GM19395 (cell line): ENCODE results near the gene RABGAP1L.
"Not testable (repeated sequence)": the region's sequence is repeated elsewhere in the genome, so short reads cannot be mapped to it uniquely, and the experiment has no call there.

Source experiments
- ATAC-seq: cut with Tn5 transposase; IDR thresholded peaks from one replicate; pipeline ENCODE4 v1.9.1; 2021; ENCODE audit warnings: mild to moderate bottlenecking, moderate library complexity; ENCODE audit not compliant: unreplicated experiment

The RABGAP1L gene

GRCh38 chr1:174358786-174359453, 199.6 kb downstream of the RABGAP1L start:
- ATAC-seq: no peak

DNA sequence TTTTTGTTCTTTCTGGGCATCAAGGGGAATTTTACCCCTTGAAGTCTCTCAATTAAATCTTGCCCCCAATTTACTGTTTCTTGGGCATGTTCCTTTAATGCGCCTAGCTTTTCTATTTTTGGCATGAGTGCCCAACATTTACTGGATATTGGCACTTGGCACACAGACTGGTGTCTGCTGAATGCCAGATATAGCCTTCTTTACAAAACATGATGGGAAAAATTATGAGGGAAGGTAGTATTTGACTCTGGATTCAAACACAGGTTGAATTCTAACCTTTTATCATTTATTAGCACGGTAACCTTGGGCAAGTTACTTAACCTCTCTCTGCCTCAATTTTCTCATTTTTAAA, 200.1 kb downstream of the RABGAP1L start:
- ATAC-seq: no peak

- ATAC-seq: no peak
Measured at GRCh38 chr1:174364996-174365736, 205.8 kb downstream of the RABGAP1L start.

DNA sequence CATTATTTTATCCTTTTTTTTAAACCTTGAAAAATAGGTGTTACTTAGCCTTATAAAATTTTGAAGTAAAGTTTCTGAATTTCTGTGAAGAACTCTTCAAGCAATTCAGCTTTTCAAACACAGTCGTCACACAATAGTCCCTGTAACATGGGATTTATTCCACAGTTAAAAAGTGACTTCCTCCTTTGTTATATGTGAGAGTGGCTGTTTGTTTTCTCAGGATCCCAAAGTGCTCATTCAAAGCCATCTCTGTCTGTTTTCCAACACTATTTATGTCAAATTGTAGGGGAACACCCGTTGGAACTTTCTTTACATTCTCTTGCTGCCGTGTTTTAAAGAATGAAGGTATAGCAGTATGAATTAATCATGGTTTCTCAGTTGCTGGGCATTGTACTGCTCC, 207.6 kb downstream of the RABGAP1L start:
- no peak for ATAC-seq

GRCh38 chr1:174367892-174368291, 208.6 kb downstream of the RABGAP1L start:
- ATAC-seq: no peak

- ATAC-seq: no peak
Measured at GRCh38 chr1:174376030-174376429, 216.7 kb downstream of the RABGAP1L start.

DNA sequence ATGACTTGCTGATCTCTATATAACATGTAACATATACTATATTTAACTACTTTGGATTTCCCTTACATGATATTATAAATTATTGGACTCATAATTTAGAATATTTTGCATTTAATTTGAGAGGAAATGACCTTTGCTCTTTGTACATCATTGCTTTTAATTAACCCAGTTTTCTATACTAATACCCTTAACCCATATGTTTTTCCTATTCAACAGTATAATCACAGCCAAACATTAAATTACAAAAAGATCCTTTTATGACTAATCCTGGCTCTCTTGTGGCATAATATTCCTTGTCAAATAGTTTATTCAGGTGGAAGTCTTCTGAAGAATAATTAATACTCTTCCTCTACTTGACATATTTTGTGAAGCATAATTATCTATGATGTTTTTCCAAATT, 232.4 kb downstream of the RABGAP1L start:
- ATAC-seq: no peak

- ATAC-seq: no peak
Measured at GRCh38 chr1:174393885-174394284, 234.6 kb downstream of the RABGAP1L start.

- no peak for ATAC-seq
Measured at GRCh38 chr1:174397261-174397660, 237.9 kb downstream of the RABGAP1L start.

DNA sequence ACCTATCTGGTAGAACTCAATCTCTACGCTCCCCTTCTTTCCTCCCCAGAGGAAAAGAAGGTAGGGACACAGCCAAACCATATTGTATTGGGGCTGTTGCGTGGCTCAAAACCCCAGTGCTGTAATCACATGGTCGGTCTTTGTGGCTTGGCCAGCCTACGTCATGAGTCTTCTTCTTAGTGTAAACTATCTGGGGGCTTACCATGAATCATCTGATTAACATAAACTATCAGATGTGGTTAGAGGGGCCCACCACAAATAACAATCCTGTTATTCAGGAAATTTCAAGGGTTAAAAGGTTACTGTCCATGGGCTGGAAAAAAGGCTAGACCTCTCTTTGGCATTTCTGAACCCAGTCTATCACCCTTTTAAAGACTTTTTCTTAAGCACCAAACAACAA, 238.9 kb downstream of the RABGAP1L start:
- ATAC-seq: no peak

GRCh38 chr1:174399211-174399610, 239.9 kb downstream of the RABGAP1L start:
- no peak for ATAC-seq

GRCh38 chr1:174401075-174401474, 241.8 kb downstream of the RABGAP1L start:
- no peak for ATAC-seq

- no peak for ATAC-seq
Measured at GRCh38 chr1:174405219-174405618, 245.9 kb downstream of the RABGAP1L start.

- no peak for ATAC-seq
Measured at GRCh38 chr1:174406421-174406820, 247.1 kb downstream of the RABGAP1L start.

- ATAC-seq: no peak
Measured at GRCh38 chr1:174407665-174408064, 248.3 kb downstream of the RABGAP1L start.

DNA sequence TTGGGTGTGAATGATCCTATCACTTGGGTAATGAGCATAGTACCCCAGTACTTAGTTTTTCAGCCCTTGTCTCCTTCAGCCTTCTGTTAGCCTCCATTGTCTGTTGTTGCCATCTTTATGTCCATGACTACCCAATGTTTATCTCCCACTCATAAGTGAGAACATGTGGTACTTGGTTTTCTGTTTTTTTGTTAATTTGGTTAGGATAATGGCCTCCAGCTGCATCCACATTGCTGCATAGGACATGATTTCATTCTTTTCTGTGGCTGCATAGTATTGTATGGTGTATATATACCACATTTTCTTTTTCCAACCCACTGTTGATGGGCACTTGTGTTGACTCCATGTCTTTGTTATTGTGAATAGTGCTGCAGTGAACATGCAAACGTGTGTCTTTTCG, 248.8 kb downstream of the RABGAP1L start:
- ATAC-seq: no peak

DNA sequence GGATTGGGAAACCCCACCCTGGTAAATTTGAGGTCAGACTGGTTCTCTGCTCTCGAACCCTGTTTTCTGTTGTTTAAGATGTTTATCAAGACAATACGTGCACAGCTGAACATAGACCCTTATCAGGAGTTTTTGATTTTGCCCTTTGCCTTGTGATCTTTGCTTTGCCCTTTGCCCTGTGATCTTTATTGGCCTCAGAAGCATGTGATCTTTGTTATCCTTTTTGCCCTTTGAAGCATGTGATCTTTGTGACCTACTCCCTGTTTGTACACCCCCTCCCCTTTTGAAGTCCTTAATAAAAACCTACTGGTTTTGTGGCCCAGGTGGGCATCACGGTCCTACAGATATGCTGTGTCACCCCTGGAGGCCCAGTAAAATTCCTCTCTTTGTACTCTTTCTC, 250.5 kb downstream of the RABGAP1L start:
- ATAC-seq: not testable (repeated sequence)

GRCh38 chr1:174413632-174414031, 254.3 kb downstream of the RABGAP1L start:
- no peak for ATAC-seq

- ATAC-seq: no peak
Measured at GRCh38 chr1:174414203-174414602, 254.9 kb downstream of the RABGAP1L start.

- ATAC-seq: no peak
Measured at GRCh38 chr1:174415506-174415905, 256.2 kb downstream of the RABGAP1L start.

DNA sequence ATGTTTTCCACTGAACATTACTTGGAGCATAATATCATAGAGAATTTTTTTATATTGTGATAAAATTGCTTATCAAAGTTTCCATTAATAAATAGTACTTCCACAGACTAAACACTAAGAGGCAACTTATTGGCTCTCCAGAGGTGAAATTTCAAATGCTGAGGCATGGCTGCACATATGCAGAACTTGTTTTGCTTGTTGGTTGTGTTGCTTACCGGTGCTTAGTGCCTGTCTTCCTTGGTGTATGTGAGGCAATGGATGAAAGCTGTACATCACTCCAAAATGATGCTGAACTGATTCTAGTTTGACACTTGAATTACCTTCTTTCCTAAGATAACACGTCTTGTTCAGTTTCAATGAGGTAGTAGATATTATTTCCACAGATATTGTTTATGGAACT, 258.6 kb downstream of the RABGAP1L start:
- ATAC-seq: no peak

DNA sequence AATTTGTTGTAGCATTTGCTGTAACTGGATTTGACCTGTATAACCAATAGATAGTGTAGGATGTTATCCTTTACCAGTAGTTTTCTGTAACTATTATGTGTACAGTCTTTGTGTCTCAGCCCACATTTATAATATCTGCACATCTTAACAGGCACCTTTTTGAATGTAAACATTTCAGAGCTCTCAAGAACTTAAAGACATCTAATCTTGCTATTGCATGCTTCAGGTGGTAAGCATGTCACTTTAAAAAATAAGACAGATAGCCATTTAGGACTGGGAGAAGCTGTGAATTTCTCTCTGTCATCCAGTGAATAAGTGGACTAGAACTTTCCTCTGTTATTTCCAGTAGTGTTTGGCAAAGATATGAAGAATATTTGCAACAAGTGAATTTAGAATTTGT, 265.8 kb downstream of the RABGAP1L start:
- no peak for ATAC-seq

DNA sequence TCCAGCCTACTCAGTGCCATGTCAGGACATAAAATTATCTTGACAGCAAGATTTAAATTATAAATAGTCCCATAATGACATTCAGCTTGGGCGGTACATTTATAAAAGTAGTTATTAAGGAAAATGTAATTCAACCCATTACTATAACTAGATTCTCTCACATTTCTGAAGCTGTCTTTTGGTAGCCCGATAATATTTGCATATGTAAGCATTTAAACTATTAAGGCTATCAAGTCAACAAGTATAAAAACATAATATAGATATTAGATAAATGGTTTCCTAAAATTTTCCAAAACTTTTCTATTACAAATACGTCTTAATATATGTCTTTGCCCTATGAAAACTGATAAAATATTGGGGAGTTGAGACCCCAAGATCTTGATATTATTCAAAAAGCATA, 266.8 kb downstream of the RABGAP1L start:
- no peak for ATAC-seq
